GM21717 (cell line): ENCODE measurements around the gene HIVEP2.
A peak's percentile ranks its signal among the peaks of the same experiment; 100 is the strongest.

ENCODE experiments used
- ATAC-seq: cut with Tn5 transposase; IDR thresholded peaks from one replicate; pipeline ENCODE4 v1.9.1; 2021; ENCODE audit warnings: mild to moderate bottlenecking, moderate library complexity; ENCODE audit not compliant: unreplicated experiment

Gene HIVEP2

DNA sequence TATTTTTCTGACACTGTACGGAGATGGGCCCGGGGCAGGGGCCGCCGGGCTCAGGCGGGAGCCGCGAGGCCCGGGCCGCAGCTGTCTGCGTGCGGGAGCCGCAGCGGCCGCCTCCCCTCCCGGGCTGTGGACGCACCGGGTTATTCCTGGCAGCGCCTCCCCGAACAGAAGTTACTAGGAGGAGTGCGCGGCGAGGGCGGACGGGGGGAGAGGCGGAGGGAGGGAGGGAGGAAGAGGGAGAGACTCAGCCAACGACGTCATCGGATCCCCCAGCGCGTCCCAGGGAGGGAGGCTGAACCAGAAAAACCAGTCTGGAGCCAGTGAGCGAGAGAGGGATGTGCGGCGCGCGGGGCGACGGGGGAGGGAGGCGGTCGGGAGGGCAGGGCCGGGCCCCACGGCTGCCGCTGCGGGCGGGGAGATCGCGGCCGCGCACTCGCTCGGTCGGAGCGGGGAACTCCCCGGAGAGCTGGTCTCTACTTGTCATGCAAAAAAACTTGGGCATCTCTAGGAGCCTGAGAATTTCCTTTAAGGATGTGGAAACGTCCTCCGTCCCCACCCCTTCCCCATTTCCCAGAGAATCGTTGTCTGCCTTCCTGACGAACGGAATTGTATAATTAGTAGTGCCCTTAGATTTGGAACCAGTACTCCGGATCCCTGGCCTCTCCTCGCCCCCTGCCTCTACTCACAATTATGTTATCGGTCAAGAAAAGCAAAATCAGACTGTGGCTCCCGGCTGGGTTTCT lies 1.4 kb upstream of the HIVEP2 start:
- peak; percentile 25 for ATAC-seq

GRCh38 chr6:142945446-142946180 lies 637 bp upstream of the HIVEP2 start:
- peak; percentile 15 for ATAC-seq

DNA sequence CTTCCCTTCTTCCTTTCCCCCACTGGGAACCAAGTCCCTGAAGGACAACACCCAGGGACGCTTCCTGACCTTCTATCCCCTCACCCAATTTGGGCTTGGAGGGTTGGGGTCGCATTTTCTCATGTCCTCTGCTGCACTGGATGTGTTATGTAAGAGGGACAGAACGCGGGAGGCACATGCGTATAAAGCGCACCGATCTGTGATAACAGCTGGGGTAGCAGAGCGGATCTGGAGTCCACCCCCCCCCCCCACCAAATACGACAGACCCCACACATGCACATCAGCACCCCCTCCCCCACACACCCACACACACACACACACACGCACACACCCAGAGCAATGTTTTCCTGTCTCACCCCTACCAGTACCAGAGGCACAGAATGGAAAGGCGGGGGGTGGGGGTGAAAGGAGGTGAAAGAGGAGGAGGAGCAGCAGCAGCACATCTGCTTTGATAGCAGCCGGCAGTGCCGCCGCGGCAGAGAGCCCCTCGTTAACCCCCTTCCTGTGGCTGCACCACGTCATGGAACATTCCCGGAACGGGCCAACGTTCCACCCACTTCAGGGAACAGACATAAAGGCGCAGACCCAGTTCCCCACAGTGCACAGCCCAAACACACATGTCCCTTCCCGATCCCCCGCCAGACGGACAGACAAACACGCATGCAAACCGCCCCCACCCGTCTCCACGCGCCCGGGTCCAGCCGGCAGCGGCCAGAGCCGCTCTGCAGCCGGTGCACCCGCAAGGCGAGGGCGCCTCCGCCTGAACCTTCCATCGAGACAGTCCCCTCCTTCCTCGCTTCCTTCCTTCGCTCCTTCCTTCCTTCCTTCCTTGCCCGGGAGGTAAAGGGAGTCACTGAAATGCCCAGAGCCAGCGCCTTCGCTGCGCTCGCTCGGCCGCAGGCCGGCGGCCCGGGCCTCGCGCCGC lies 590 bp downstream of the HIVEP2 start:
- ATAC-seq, result peak; percentile 7

- no peak for ATAC-seq
Measured at GRCh38 chr6:142943711-142944123, 1.3 kb downstream of the HIVEP2 start.

DNA sequence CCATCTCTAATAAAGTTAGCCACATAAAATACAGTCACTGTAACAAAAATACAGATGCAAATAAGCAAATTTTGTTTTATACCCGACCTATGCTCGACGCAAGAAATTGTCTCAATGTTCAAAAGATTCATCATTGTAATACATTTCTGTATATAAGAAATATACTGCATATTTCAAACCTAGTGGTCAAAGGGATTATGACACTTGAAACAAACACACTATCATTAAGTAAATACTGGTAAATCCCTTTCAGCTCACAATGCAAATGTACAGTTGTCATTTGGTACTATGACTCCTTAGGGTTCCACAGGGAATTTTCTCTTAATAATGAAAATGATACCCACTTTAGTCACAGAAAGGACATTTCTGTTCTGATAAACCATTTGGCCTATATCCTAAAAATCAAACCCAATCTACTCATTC lies 2.2 kb downstream of the HIVEP2 start:
- no peak for ATAC-seq

DNA sequence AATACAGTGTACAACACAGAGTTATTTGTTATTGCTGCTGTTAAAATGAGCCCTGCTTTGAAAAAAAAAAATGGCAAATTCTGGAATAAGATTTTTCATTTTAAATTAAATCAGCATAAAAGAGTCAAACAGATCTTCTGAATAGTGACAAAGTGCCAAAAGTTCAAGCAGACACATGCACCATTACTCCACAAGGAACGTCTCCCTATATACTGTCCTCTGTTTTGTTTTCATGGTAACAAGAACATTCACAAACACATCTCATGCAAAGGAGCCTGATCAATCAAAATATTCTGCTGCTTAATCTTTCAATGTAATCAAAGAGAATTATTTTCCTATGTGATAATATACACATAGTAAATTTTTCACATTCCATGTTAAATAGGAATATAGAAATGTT lies 2.7 kb downstream of the HIVEP2 start:
- ATAC-seq, result no peak

DNA sequence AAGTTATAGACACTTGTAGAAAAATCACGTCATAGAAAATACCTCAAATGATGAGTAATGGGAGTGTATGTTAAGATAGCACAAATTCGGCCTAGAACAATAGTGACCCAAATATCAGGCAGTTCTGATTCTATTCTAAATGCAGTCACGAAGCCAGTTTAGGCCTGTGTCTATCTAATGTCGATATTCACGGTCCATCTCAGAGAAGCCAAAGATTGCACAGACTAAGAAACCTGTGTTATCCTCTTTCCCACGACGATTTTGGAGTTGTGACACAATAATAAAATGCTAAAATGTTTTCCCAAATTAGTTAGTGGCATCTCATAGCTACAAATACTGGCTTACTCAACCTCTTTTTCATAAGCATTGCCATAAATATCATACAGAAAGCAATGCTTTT lies 4.0 kb downstream of the HIVEP2 start:
- no peak for ATAC-seq

- no peak for ATAC-seq
Measured at GRCh38 chr6:142940487-142940886, 4.5 kb downstream of the HIVEP2 start.

GRCh38 chr6:142938510-142938909 lies 6.5 kb downstream of the HIVEP2 start:
- no peak for ATAC-seq

GRCh38 chr6:142937986-142938385 lies 7.0 kb downstream of the HIVEP2 start:
- no peak for ATAC-seq

- ATAC-seq, result peak; percentile 58
Measured at GRCh38 chr6:142935553-142936517, 9.1 kb downstream of the HIVEP2 start.

DNA sequence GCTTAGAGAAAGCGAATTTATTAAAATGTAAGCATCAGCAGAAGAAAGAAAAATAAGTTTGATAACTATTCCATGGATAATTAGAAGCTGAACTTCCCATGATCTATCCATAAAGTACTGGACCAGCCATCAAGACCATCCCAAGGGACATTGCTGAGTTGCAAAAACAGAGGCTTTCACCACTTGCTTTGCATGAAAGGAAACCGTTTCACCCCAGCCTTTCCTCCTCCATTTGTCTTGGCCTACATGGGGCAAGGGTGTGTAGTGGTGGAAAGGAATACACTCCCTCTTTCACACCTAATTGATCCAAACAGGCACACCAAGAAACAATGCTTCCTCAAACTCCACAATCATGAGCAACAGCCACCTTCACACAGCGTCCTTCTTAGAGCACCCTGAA lies 10.4 kb downstream of the HIVEP2 start:
- no peak for ATAC-seq

DNA sequence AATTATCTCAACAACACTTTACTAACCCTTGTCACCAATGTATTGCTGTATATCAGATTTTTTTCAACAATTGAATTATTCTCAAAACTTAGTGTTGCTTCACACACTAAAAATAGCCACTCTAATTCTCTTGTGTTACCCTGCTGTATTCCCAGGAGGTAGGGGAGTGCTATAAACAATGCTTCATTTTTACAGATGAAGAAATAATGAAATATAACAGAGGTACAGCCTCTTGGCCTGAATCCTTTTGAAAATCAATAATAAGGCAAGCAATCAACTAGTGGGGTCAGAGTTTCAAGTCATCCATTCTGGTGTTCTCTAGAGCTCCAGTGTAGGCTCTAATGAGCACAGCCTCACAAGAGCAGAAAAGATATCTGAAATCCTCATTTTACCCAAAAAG lies 10.9 kb downstream of the HIVEP2 start:
- ATAC-seq, result no peak

DNA sequence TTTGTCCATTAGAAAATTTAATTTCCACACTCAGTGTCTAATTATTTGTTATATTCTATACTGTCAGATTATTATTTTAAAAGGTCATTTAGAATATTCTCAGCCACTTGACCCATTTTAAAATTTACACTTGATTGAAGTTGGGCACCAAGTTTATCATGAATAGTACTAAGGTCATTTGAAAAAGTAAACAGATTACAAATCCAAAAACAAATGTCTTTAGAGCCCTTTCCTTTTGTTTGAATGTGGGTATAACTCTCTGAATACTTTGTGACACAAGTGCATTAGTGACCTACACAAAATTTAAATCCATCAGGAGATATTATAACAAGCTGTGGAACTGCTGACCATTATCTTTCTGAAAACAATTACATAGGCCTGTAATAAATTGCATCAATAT lies 11.3 kb downstream of the HIVEP2 start:
- ATAC-seq, result no peak

DNA sequence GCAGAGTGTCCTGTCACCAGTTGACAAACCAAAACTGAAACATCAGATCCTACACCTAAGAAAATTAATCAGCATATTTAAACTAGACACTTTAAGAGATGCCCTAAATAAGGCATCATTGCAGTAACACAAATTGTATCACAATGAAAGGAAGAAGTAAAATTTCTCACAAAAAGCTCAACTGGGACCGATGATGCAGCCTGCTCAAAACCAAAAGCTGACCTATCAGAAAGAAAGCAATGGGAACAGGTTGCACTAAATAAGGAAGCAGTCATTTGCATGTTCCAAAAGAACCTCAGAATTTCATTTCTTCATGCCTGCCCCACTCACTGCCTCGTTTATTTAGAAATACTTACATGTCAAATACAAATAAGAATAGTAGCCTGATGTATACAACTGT lies 12.1 kb downstream of the HIVEP2 start:
- no peak for ATAC-seq

GRCh38 chr6:142929751-142930358 lies 15.1 kb downstream of the HIVEP2 start:
- no peak for ATAC-seq

GRCh38 chr6:142927904-142928303 lies 17.1 kb downstream of the HIVEP2 start:
- no peak for ATAC-seq

DNA sequence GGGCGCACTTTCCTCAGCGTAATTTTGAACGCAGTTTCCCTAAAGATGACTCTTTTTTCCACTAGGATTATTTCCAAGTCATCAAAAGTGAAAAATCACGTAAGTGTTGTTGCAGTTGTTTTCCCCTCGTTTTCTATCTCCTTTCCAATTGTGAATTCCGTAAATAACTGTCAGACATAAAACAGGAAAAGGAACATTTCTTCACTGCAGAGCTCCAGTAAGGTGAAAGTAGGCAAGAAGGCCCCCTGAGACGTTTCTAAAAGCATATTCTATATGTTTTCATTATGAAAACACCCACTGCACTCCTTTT lies 17.8 kb downstream of the HIVEP2 start:
- no peak for ATAC-seq

DNA sequence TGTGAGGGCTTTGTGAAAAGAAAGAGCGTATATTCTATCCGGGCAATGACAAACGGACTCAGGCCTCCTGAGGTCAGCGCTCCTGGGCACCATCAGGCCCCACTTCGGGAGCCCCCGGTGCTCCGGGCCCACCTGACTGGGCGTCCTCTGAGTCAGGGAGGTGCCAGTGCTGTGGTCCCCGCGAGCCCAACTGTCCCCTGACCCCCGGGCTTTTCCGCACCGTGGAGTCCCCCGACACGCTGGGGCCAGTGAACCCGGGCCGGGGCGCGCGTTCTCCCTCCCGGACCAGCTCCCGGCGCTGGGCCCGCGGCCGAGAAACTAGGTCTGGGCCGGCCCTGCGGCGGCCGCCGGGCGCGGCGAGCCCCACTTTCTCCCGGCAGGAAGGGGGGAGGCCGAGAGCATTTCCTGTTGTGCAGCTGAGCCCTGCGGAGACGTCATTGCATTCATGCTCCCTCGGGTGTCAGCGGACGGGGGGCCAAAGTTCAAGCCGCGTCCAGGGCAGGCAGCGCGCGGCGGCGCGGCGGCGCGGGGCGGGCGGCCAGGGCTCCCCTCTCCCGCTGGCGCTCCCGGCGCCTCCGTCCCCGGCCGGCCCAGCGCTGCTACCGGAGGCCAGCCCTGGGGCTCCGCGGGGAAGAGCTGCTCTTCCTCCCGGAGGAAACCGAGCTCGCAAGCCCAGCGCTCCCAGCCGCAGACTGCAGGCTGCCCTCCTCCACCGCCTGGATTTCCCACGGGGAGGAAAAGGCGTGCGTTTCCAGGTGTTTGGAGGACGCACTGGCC lies 18.3 kb downstream of the HIVEP2 start:
- peak; percentile 95 for ATAC-seq
